Measurements from ENCODE around the gene CYB561D2. TPM values are rescaled to one million over a fixed set of nuclear protein-coding genes. Genes with fewer than 3 reads are reported as not detected.

Gene CYB561D2
- total RNA-seq, 1 donor: 15.8 TPM

GRCh38 chr3:50401978-50402595 is 51.4 kb downstream of the CYB561D2 start:
- TF ChIP-seq, protein P1, sequence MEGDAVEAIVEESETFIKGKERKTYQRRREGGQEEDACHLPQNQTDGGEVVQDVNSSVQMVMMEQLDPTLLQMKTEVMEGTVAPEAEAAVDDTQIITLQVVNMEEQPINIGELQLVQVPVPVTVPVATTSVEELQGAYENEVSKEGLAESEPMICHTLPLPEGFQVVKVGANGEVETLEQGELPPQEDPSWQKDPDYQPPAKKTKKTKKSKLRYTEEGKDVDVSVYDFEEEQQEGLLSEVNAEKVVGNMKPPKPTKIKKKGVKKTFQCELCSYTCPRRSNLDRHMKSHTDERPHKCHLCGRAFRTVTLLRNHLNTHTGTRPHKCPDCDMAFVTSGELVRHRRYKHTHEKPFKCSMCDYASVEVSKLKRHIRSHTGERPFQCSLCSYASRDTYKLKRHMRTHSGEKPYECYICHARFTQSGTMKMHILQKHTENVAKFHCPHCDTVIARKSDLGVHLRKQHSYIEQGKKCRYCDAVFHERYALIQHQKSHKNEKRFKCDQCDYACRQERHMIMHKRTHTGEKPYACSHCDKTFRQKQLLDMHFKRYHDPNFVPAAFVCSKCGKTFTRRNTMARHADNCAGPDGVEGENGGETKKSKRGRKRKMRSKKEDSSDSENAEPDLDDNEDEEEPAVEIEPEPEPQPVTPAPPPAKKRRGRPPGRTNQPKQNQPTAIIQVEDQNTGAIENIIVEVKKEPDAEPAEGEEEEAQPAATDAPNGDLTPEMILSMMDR (IDR thresholded peaks at IDR 0.05; ENCODE audit: insufficient read depth, low read length): no peak
- no peak for DNase-seq (ENCODE audit: low read depth)

More at GRCh38 chr3:50401978-50402595, 51.4 kb downstream of the CYB561D2 start:
- H3K4me3 ChIP-seq (ENCODE audit: low read depth, low read length): no peak overlapping the region

Other genes with a start within 250 kb of the CYB561D2 start
- gene SEMA3F, start 195.5 kb upstream of the CYB561D2 start, total RNA-seq (ENCODE audit: low replicate concordance): 0.74 and 3.5 TPM in 2 replicates
- gene GNAT1, start 159.3 kb upstream of the CYB561D2 start, total RNA-seq (ENCODE audit: low replicate concordance): not detected in 2 replicates
- gene SLC38A3, start 145.6 kb upstream of the CYB561D2 start, total RNA-seq (ENCODE audit: low replicate concordance): 0.27 TPM in 1 of 2 replicates, not detected in the other
- gene GNAI2, start 114.7 kb upstream of the CYB561D2 start, total RNA-seq (ENCODE audit: low replicate concordance): 195 and 203 TPM in 2 replicates
- 9.7 and 110 TPM in 2 replicates for gene SEMA3B, start 81.7 kb upstream of the CYB561D2 start, total RNA-seq (ENCODE audit: low replicate concordance)
- not detected in 2 replicates for gene LSMEM2, start 71.8 kb upstream of the CYB561D2 start, total RNA-seq (ENCODE audit: low replicate concordance)
- gene IFRD2, start 58.4 kb upstream of the CYB561D2 start, total RNA-seq (ENCODE audit: low replicate concordance): 45.3 and 72.7 TPM in 2 replicates
- 1.2 and 3.1 TPM in 2 replicates for gene HYAL3, start 51.5 kb upstream of the CYB561D2 start, total RNA-seq (ENCODE audit: low replicate concordance)
- 3.8 and 8.4 TPM in 2 replicates for gene NAA80, start 51.5 kb upstream of the CYB561D2 start, total RNA-seq (ENCODE audit: low replicate concordance)
- gene HYAL1, start 47.3 kb upstream of the CYB561D2 start, total RNA-seq (ENCODE audit: low replicate concordance): 0.90 TPM in 1 of 2 replicates, not detected in the other
- 7.8 and 27.0 TPM in 2 replicates for gene HYAL2, start 28.1 kb upstream of the CYB561D2 start, total RNA-seq (ENCODE audit: low replicate concordance)
- gene TUSC2, start 22.6 kb upstream of the CYB561D2 start, total RNA-seq (ENCODE audit: low replicate concordance): 11.9 and 15.5 TPM in 2 replicates
- gene RASSF1, start 10.0 kb upstream of the CYB561D2 start, total RNA-seq (ENCODE audit: low replicate concordance): 20.4 and 45.7 TPM in 2 replicates
- 0.81 and 0.82 TPM in 2 replicates for gene ZMYND10, start 5.1 kb upstream of the CYB561D2 start, total RNA-seq (ENCODE audit: low replicate concordance)
- 9.4 and 19.7 TPM in 2 replicates for gene NPRL2, start 87 bp upstream of the CYB561D2 start, total RNA-seq (ENCODE audit: low replicate concordance)
- 47.9 and 48.9 TPM in 2 replicates for gene TMEM115, start 8.7 kb downstream of the CYB561D2 start, total RNA-seq (ENCODE audit: low replicate concordance)
- gene CACNA2D2, start 152.8 kb downstream of the CYB561D2 start, total RNA-seq (ENCODE audit: low replicate concordance): not detected in 2 replicates
- gene C3orf18, start 216.9 kb downstream of the CYB561D2 start, total RNA-seq (ENCODE audit: low replicate concordance): 13.3 and 16.4 TPM in 2 replicates
- 5.0 and 14.4 TPM in 2 replicates for gene HEMK1, start 218.7 kb downstream of the CYB561D2 start, total RNA-seq (ENCODE audit: low replicate concordance)

Data from fibroblast of the aortic adventitia (primary cell).